GM19239 (cell line): ENCODE measurements around the gene WFDC5.

Experiments
- DNase-seq: peaks from one replicate; pipeline ENCODE4 v3.0.0; 2011; ENCODE audit warnings: low spot score; ENCODE audit not compliant: insufficient read length
- FAIRE-seq: peaks from 2 replicates; lab custom pipeline; 2011; peaks lifted over from hg19 to GRCh38; lab: Jason Lieb, UNC

The WFDC5 gene

GRCh38 chr20:45061244-45061643 lies 53.7 kb downstream of the WFDC5 start:
- no peak for DNase-seq
- FAIRE-seq, result no peak

DNA sequence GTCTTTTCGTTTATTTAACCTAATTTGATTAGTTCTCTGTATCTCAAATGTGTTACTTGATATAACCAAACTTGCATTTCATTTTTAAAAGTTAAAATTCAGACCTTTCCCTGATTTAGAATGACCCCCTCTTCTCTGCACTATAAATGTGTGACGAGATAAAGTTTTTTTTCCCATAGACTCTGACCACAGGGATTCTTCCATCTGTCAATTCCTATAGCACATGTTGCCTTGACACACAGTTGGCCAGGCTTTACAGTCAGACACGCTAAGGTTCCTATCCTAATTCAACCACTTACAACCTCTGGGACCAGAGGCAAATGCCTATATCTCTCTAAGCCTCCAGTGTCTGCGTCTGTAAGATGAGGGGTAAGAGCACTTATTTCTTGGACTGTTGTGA lies 54.7 kb downstream of the WFDC5 start:
- FAIRE-seq (no peak), DNase-seq (no peak)
